Nephron (organoid): ENCODE data around the gene IGSF5.

ENCODE experiments used
- H3K27ac Mint-ChIP-seq, 3 experiments: 2 replicates each; pipeline ENCODE4 v1.8.0; 2020; ENCODE audit warnings: mixed read lengths in 3 of 3, mild to moderate bottlenecking in 2 of 3, moderate library complexity in 1 of 3
- H3K27me3 Mint-ChIP-seq: 2 replicates; pipeline ENCODE4 v1.8.0; 2021; ENCODE audit warnings: low read depth, mild to moderate bottlenecking, moderate library complexity, mixed read lengths
- H3K36me3 Mint-ChIP-seq: 2 replicates; pipeline ENCODE4 v1.8.0; 2020; ENCODE audit warnings: low read depth, mixed read lengths
- H3K4me1 Mint-ChIP-seq: 2 replicates; pipeline ENCODE4 v1.8.0; 2020; ENCODE audit warnings: mixed read lengths
- H3K4me3 Mint-ChIP-seq, 3 experiments: 2 replicates each; pipeline ENCODE4 v1.8.0; 2020; ENCODE audit warnings: mild to moderate bottlenecking in 3 of 3, mixed read lengths in 3 of 3, moderate library complexity in 2 of 3
- H3K9me3 Mint-ChIP-seq: 2 replicates; pipeline ENCODE4 v1.8.0; 2020; ENCODE audit warnings: mixed read lengths
- TF ChIP-seq, protein P1 (sequence below), 3 experiments: fragments of 200-600 bp; sonication (generic); IDR thresholded peaks; one replicate each; pipeline ENCODE4 v1.5.0; 2021; ENCODE audit warnings: antibody characterized with exemption in 3 of 3; ENCODE audit not compliant: unreplicated experiment in 3 of 3

IGSF5 gene

DNA sequence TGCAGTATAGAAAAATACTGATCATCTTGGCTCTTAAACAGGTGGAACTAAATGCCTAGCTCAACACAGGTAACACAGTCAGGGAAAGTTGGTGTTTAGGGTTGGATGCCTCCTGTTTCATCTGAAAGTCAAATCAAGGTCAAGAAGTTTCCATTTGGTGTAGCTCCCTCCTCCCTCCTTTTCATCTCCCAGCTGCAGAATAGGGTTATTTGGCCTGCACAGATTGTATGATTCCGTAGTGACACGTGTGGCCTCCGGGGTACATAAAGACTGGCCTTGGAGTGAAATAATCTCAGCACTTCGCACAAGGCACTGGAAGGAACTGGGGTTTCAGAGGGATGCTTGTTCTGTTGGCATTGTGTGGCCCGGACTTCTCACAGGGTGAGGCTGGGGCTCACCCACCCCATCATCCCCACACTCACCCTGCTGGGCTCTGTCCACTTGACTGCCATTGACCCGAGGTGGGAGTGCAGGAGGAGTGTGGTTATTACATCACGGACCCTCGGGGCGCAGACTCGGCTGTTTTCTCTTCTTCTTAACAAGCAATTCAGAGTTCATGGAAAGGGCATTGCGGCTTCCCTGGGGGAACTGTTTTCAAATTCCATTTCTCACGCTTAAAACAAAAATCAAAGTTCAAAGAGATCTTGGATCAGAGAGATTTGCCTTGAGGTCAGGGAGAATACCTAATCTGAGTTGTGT lies 18.4 kb downstream of the IGSF5 start:
- H3K4me3 Mint-ChIP-seq = no peak overlapping the region
- H3K27me3 Mint-ChIP-seq = no peaks in the 10 kb centered on the region
- peaks cover 8% of the 10 kb centered on the region for H3K9me3 Mint-ChIP-seq
- peak overlapping the region; percentile 66 to 86 (median 76) for H3K27ac Mint-ChIP-seq
- peaks cover 19% of the 10 kb centered on the region for H3K4me1 Mint-ChIP-seq
- TF ChIP-seq, protein P1, sequence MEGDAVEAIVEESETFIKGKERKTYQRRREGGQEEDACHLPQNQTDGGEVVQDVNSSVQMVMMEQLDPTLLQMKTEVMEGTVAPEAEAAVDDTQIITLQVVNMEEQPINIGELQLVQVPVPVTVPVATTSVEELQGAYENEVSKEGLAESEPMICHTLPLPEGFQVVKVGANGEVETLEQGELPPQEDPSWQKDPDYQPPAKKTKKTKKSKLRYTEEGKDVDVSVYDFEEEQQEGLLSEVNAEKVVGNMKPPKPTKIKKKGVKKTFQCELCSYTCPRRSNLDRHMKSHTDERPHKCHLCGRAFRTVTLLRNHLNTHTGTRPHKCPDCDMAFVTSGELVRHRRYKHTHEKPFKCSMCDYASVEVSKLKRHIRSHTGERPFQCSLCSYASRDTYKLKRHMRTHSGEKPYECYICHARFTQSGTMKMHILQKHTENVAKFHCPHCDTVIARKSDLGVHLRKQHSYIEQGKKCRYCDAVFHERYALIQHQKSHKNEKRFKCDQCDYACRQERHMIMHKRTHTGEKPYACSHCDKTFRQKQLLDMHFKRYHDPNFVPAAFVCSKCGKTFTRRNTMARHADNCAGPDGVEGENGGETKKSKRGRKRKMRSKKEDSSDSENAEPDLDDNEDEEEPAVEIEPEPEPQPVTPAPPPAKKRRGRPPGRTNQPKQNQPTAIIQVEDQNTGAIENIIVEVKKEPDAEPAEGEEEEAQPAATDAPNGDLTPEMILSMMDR (IDR thresholded peaks at IDR 0.05; ENCODE audit: unreplicated experiment in 3 of 3) = no peak
- peaks cover 3% of the 10 kb centered on the region for H3K36me3 Mint-ChIP-seq

DNA sequence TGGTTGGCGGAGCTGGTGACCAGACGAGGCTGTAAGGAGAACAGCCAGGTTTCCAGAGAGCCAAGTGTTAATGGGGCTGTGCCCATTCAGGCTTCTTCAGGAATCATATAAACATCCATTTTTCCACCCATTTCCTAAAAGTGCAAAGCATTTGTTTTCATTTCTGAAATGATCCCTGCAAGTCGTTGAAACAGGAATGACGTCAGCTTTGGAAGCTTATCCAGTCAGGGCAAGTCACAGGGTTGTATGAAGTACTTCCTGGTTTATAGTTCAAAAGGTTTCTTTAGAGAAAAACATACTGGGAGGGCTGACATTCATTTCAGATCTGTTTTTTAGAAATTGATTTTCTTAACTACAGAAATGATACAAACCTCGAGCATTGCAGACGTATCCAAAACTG lies 29.2 kb downstream of the IGSF5 start:
- Mint-ChIP-seq H3K4me3 (no peak overlapping the region), H3K27me3 (peaks cover 6% of the 10 kb centered on the region), H3K4me1 (peaks cover 9% of the 10 kb centered on the region), H3K36me3 (no peaks in the 10 kb centered on the region), H3K9me3 (no peaks in the 10 kb centered on the region), H3K27ac (no peak overlapping the region)
- TF ChIP-seq, protein P1 (IDR thresholded peaks at IDR 0.05; ENCODE audit: unreplicated experiment in 3 of 3) = no peak

DNA sequence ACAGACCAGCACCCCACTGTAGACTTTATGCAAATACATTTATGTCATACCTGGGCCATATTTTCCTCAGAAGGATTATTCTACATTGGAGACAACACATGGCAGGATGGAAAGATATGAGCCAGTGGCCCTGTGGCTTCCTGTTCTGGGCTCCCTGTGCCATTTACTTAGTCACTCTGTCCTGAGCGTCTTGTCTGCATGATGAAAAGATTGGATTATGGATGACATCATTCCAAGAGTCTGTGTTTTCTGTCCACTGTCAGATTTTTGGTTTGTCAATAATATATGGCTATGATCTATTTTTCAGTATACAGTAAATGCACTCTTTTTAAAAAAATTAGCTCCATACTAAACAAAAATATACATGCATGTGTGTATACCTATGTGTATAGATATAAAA lies 30.8 kb downstream of the IGSF5 start:
- Mint-ChIP-seq H3K4me1 (no peaks in the 10 kb centered on the region), H3K27me3 (peaks cover 6% of the 10 kb centered on the region), H3K27ac (no peak overlapping the region), H3K9me3 (no peaks in the 10 kb centered on the region), H3K36me3 (no peaks in the 10 kb centered on the region), H3K4me3 (no peak overlapping the region)
- TF ChIP-seq, protein P1 (IDR thresholded peaks at IDR 0.05; ENCODE audit: unreplicated experiment in 3 of 3) = no peak

DNA sequence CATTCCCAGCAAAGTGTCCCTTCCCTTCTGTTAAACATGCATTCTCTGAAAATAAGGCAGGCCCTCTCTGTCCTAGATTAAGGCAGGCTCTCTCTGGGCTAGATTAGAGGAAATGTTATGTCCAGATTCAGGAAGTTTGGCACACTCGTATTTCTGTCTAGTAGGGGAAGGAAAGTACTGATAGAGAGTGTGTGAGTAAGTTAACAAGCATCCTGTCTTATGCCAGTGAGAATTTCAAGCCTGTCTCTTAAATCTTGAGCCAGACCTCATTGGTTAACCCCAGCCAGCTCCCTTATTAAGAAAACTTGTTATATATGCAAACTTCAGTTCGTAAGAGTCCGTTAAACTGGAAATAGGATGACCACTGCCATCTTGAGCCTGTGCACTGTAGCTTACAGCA lies 31.6 kb downstream of the IGSF5 start:
- no peaks in the 10 kb centered on the region for H3K9me3 Mint-ChIP-seq
- TF ChIP-seq, protein P1 (IDR thresholded peaks at IDR 0.05; ENCODE audit: unreplicated experiment in 3 of 3) = no peak

DNA sequence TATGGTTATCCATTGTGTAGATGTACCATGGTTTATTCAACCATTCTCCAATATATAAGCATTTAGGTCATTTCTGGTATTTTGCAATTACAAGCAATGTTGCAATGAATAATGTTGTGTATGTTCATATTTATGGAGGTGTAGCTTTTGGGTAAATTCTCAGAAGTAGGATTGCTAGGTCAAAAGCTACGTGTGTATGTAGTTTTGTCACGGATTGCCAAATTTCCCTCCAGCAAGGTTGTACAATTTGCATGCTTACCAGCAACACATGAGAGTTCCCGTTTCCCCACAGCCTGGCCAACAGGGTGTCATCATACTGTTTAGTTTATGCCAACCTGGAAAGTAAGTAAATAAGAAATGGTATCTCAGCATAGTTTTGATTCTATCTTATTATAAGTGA lies 36.3 kb downstream of the IGSF5 start:
- Mint-ChIP-seq H3K9me3 (peaks cover 4% of the 10 kb centered on the region), H3K4me3 (no peak overlapping the region), H3K27me3 (peaks cover 6% of the 10 kb centered on the region), H3K27ac (no peak overlapping the region), H3K36me3 (no peaks in the 10 kb centered on the region), H3K4me1 (no peaks in the 10 kb centered on the region)
- TF ChIP-seq, protein P1 (IDR thresholded peaks at IDR 0.05; ENCODE audit: unreplicated experiment in 3 of 3) = no peak

More for the DNA sequence above, 31.6 kb downstream of the IGSF5 start:
- H3K4me3 Mint-ChIP-seq = no peak overlapping the region
- peaks cover 6% of the 10 kb centered on the region for H3K27me3 Mint-ChIP-seq
- no peaks in the 10 kb centered on the region for H3K36me3 Mint-ChIP-seq
- H3K4me1 Mint-ChIP-seq = no peaks in the 10 kb centered on the region
- no peak overlapping the region for H3K27ac Mint-ChIP-seq

DNA sequence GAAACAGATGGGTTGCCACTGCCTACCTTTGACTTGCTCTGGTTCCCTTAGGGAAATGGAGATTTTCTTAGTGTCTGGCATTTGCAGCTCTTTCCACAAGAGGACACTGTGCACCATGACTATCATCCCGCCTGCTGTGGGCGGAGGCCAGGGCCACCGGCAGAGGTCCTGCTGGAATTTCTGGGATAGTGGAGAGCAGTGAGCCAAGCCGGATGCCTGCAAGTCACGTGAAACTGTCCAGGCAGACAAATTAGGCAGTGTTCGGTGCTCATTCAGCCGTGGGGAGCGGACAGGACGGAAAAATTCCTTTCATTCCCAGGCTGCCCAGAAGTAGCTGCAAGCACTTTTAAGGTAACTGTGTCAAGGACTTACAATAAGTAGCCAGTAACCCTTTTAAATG lies 43.4 kb downstream of the IGSF5 start:
- Mint-ChIP-seq H3K27me3 (no peaks in the 10 kb centered on the region), H3K27ac (peak overlapping the region; percentile 82 to 90 (median 89)), H3K4me3 (peak overlapping the region; percentile 47 to 67 (median 63)), H3K9me3 (no peaks in the 10 kb centered on the region), H3K4me1 (peaks cover 6% of the 10 kb centered on the region), H3K36me3 (peaks cover 4% of the 10 kb centered on the region)
- TF ChIP-seq, protein P1 (IDR thresholded peaks at IDR 0.05; ENCODE audit: unreplicated experiment in 3 of 3) = peak; percentile 94 to 99 (median 96)
